GM12891 (cell line): ENCODE data around the gene DNMBP.

Experiments
- POLR2A ChIP-seq: IDR thresholded peaks from 2 replicates; pipeline ENCODE4 v1.6.1; 2011; ENCODE audit warnings: low read depth, low read length, control low read depth
- POLR2AphosphoS5 ChIP-seq: IDR thresholded peaks from 2 replicates; pipeline ENCODE4 v1.6.1; 2011; ENCODE audit warnings: low read depth, low read length, control low read depth
- SPI1 ChIP-seq: IDR thresholded peaks from 2 replicates; pipeline ENCODE4 v1.6.1; 2011; ENCODE audit warnings: low read depth, low read length, control low read depth
- TAF1 ChIP-seq: IDR thresholded peaks from 2 replicates; pipeline ENCODE4 v1.6.1; 2011; ENCODE audit warnings: low read depth, low read length, control low read depth

DNA sequence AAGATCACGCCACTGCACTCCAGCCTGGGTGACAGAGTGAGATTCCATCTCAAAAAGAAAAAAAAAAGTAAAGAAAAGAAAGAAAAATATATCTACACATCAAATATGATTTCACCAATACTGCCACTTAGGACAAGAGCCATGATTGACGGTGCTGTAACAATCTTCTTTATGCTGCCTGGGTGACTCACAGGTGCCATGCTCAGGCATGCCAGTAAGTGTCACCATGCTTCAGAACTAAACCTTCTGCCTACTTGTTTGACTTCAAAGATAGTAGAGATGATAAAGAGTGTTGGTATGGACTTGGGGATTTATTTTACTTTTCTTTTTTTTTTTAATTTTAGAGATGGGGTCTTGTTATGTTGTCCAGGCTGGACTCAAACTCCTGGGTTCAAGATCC lies 33.6 kb upstream of the DNMBP start:
- TF ChIP-seq POLR2AphosphoS5 (no peak), POLR2A (no peak), TAF1 (no peak), SPI1 (no peak)
